Gastroesophageal sphincter (tissue), 4 donors: Measurements from ENCODE around the gene AGPAT4. TPM values are rescaled to one million over a fixed set of nuclear protein-coding genes. Genes with fewer than 3 reads are reported as not detected.

ENCODE experiments used
- ATAC-seq: fragments of 150-250 bp; one replicate; pipeline ENCODE4 v1.9.1; 2016; ENCODE audit warnings: mild to moderate bottlenecking, moderate library complexity
- H3K27ac ChIP-seq, 4 donors: fragments of 200-600 bp; sonication (generic) in 3 of 4; 1 replicate in 3 of 4; 2 replicates in 1 of 4; pipeline ENCODE4 v1.5.1; 2016 to 2019
- H3K27me3 ChIP-seq: fragments of 200-600 bp; sonication (generic); one replicate; pipeline ENCODE4 v1.5.1; 2019
- H3K36me3 ChIP-seq, 2 donors: fragments of 200-600 bp; sonication (generic); one replicate each; pipeline ENCODE4 v1.5.1; 2019; ENCODE audit warnings: control low read depth in 1 of 2
- H3K4me1 ChIP-seq, 3 donors: fragments of 200-600 bp; sonication (generic); 1 replicate in 2 of 3; 2 replicates in 1 of 3; pipeline ENCODE4 v1.5.1; 2016 to 2019; ENCODE audit warnings: control low read depth in 2 of 3
- H3K4me3 ChIP-seq, 2 donors: fragments of 200-600 bp; sonication (generic); one replicate each; pipeline ENCODE4 v1.5.1; 2019; ENCODE audit warnings: mild to moderate bottlenecking in 1 of 2, moderate library complexity in 1 of 2
- H3K9me3 ChIP-seq, 3 donors: fragments of 200-600 bp; sonication (generic); one replicate each; pipeline ENCODE4 v1.5.1; 2017 to 2019; ENCODE audit warnings: control low read depth in 2 of 3
- CTCF ChIP-seq, 4 experiments: fragments of 200-600 bp in 2 of 4; fragments of 450-650 bp in 2 of 4; sonication (generic) in 1 of 4; IDR thresholded peaks; one replicate each; pipeline ENCODE4 v1.5.1; 2017 to 2019; ENCODE audit warnings: antibody characterized with exemption in 4 of 4, mild to moderate bottlenecking in 2 of 4, moderate library complexity in 2 of 4
- EP300 ChIP-seq: sonication (generic); formaldehyde crosslinking; IDR thresholded peaks from one replicate; pipeline ENCODE4 v1.6.1; 2017; ENCODE audit warnings: antibody characterized with exemption, mild to moderate bottlenecking
- POLR2A ChIP-seq, 2 donors: fragments of 450-650 bp; IDR thresholded peaks; one replicate each; pipeline ENCODE4 v1.6.1; 2017; ENCODE audit warnings: antibody characterized with exemption in 2 of 2, mild to moderate bottlenecking in 2 of 2, moderate library complexity in 1 of 2
- POLR2AphosphoS5 ChIP-seq: sonication (generic); formaldehyde crosslinking; IDR thresholded peaks from one replicate; pipeline ENCODE4 v1.6.1; 2017; ENCODE audit warnings: antibody characterized with exemption
- WGBS, 2 donors: methylation state at CpG; one replicate each; pipeline ENCODE4 v1.1.5; 2018; ENCODE audit warnings: low coverage in 1 of 2; 5-methylcytosine and 5-hydroxymethylcytosine counted together
- total RNA-seq, 4 donors: library from RNA; depleted of rRNA; stranded (reverse); fragments of >200 nt; gene quantifications; one replicate each; pipeline ENCODE4 v1.1.0, GENCODE V29; 2016

AGPAT4 gene
- total RNA-seq, 4 donors from 2014 or later: 7.2 to 10.8 (median 9.1) TPM

GRCh38 chr6:161137320-161137719 lies 136.5 kb downstream of the AGPAT4 start:
- ATAC-seq: no peak
- no peak for TF ChIP-seq EP300
- TF ChIP-seq POLR2AphosphoS5: no peak
- Histone ChIP-seq H3K27me3 (no peaks in the 10 kb centered on the region), H3K9me3 (no peaks in the 10 kb centered on the region), H3K27ac (no peak overlapping the region), H3K36me3 (peaks cover 0 to 79% of the 10 kb centered on the region in 2 donors), H3K4me1 (no peaks in the 10 kb centered on the region), H3K4me3 (no peak overlapping the region)
- WGBS, 2 donors: 96 to 100% methylated on average over 1 to 11 of the region's 11 CpGs

- no peak overlapping the region for H3K27ac ChIP-seq
- TF ChIP-seq EP300 (no peak), POLR2A (IDR thresholded peaks at IDR 0.05) (no peak), CTCF (IDR thresholded peaks at IDR 0.05) (no peak), POLR2AphosphoS5 (no peak)
- H3K9me3 ChIP-seq: no peaks in the 10 kb centered on the region
- H3K4me1 ChIP-seq: no peaks in the 10 kb centered on the region
- peaks cover 0 to 83% of the 10 kb centered on the region in 2 donors for H3K36me3 ChIP-seq
- H3K27me3 ChIP-seq: no peaks in the 10 kb centered on the region
- no peak overlapping the region for H3K4me3 ChIP-seq
- 82% methylated on average over 5 of the region's 11 CpGs; no CpG with 5 or more reads in 1 of the 2 donors for WGBS, 2 donors
- ATAC-seq: no peak
These were observed 137.2 kb downstream of the AGPAT4 start for GRCh38 chr6:161136655-161137054.

GRCh38 chr6:161135695-161136591 lies 137.9 kb downstream of the AGPAT4 start:
- Histone ChIP-seq H3K27me3 (no peaks in the 10 kb centered on the region), H3K27ac (no peak overlapping the region), H3K4me1 (no peaks in the 10 kb centered on the region), H3K9me3 (no peaks in the 10 kb centered on the region), H3K36me3 (peaks cover 0 to 82% of the 10 kb centered on the region in 2 donors), H3K4me3 (no peak overlapping the region)
- WGBS, 2 donors: 76 to 85% methylated on average over 4 to 13 of the region's 23 CpGs
- ATAC-seq: no peak
- TF ChIP-seq EP300: no peak
- TF ChIP-seq CTCF (IDR thresholded peaks at IDR 0.05): no peak
- TF ChIP-seq POLR2AphosphoS5: no peak
- TF ChIP-seq POLR2A (IDR thresholded peaks at IDR 0.05): no peak

- WGBS, 2 donors: 92 to 93% methylated on average over 5 to 11 of the region's 17 CpGs
- H3K27me3 ChIP-seq: no peaks in the 10 kb centered on the region
- no peak overlapping the region for H3K4me3 ChIP-seq
- no peaks in the 10 kb centered on the region for H3K4me1 ChIP-seq
- H3K36me3 ChIP-seq: peaks cover 0 to 82% of the 10 kb centered on the region in 2 donors
- TF ChIP-seq EP300: no peak
- no peak for TF ChIP-seq CTCF (IDR thresholded peaks at IDR 0.05)
- TF ChIP-seq POLR2AphosphoS5: no peak
- no peak for TF ChIP-seq POLR2A (IDR thresholded peaks at IDR 0.05)
- no peaks in the 10 kb centered on the region for H3K9me3 ChIP-seq
- no peak for ATAC-seq
- no peak overlapping the region for H3K27ac ChIP-seq
These were observed 139.1 kb downstream of the AGPAT4 start for GRCh38 chr6:161134550-161135298.

GRCh38 chr6:161133963-161134362 lies 139.9 kb downstream of the AGPAT4 start:
- Histone ChIP-seq H3K9me3 (no peaks in the 10 kb centered on the region), H3K27me3 (no peaks in the 10 kb centered on the region), H3K4me3 (no peak overlapping the region), H3K27ac (no peak overlapping the region), H3K36me3 (peaks cover 0 to 79% of the 10 kb centered on the region in 2 donors), H3K4me1 (no peaks in the 10 kb centered on the region)
- no peak for ATAC-seq
- TF ChIP-seq POLR2AphosphoS5 (no peak), EP300 (no peak), POLR2A (IDR thresholded peaks at IDR 0.05) (no peak), CTCF (IDR thresholded peaks at IDR 0.05) (no peak)
- WGBS, 2 donors: 71 to 77% methylated on average over 4 to 9 of the region's 9 CpGs
